ENCODE measurements around the gene NFATC3.

DNA sequence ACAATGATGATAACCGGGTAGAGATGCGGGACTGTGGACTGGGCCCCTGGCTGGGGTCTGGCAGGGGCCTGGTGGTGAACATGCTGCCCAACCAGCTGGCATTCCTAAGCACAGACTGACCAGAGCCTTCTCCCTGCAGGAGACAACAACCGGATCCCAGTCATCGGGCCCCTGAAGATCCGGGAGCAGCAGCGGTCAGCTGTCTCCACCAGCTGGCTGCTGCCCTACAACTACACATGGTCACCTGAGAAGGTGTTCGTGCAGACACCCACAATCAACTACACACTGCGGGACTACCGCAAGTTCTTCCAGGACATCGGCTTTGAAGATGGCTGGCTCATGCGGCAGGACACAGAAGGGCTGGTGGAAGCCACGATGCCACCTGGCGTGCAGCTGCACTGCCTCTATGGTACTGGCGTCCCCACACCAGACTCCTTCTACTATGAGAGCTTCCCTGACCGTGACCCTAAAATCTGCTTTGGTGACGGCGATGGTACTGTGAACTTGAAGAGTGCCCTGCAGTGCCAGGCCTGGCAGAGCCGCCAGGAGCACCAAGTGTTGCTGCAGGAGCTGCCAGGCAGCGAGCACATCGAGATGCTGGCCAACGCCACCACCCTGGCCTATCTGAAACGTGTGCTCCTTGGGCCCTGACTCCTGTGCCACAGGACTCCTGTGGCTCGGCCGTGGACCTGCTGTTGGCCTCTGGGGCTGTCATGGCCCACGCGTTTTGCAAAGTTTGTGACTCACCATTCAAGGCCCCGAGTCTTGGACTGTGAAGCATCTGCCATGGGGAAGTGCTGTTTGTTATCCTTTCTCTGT lies 174.0 kb downstream of the NFATC3 start:
- TF ChIP-seq POLR2A (IDR thresholded peaks at IDR 0.05; ENCODE audit: low read depth, low read length) (no peak), POLR2AphosphoS5 (IDR thresholded peaks at IDR 0.05; ENCODE audit: low read depth, low read length) (no peak)
